GM23248 (cell line): Measurements from ENCODE around the gene C14orf93. TPM values are rescaled to one million over a fixed set of nuclear protein-coding genes. Genes with fewer than 3 reads are reported as not detected.

Experiments
- DNase-seq: peaks from one replicate; pipeline ENCODE4 v3.0.0-alpha.2; 2015
- H2AFZ ChIP-seq: fragments of 200-600 bp; sonication (generic); 2 replicates; pipeline ENCODE4 v1.6.1; 2016; ENCODE audit warnings: antibody characterized with exemption
- H3F3A ChIP-seq: fragments of 200-600 bp; sonication (generic); 2 replicates; pipeline ENCODE4 v1.6.1; 2016; ENCODE audit warnings: mild to moderate bottlenecking, antibody characterized with exemption, mixed run types; ENCODE audit not compliant: insufficient read depth
- H3K27ac ChIP-seq: fragments of 200-600 bp; sonication (generic); 2 replicates; pipeline ENCODE4 v1.5.1; 2016; ENCODE audit warnings: mild to moderate bottlenecking
- H3K27me3 ChIP-seq: fragments of 200-600 bp; sonication (generic); replicated peaks from 2 replicates; pipeline ENCODE4 v1.6.1; 2016; ENCODE audit warnings: mild to moderate bottlenecking; ENCODE audit not compliant: insufficient read depth
- H3K36me3 ChIP-seq: fragments of 200-600 bp; sonication (generic); 2 replicates; pipeline ENCODE4 v1.6.1; 2016; ENCODE audit warnings: low read depth, mild to moderate bottlenecking
- H3K4me1 ChIP-seq: fragments of 200-600 bp; sonication (generic); 2 replicates; pipeline ENCODE4 v1.6.1; 2016; ENCODE audit warnings: mild to moderate bottlenecking; ENCODE audit not compliant: insufficient read depth
- H3K4me2 ChIP-seq: fragments of 200-600 bp; sonication (generic); one replicate; pipeline ENCODE4 v1.6.1; 2016; ENCODE audit warnings: mild to moderate bottlenecking; ENCODE audit not compliant: unreplicated experiment
- H3K4me3 ChIP-seq: fragments of 200-600 bp; sonication (generic); 2 replicates; pipeline ENCODE4 v1.5.1; 2016; ENCODE audit warnings: mild to moderate bottlenecking
- H3K79me2 ChIP-seq: fragments of 200-600 bp; sonication (generic); 2 replicates; pipeline ENCODE4 v1.6.1; 2016; ENCODE audit warnings: mild to moderate bottlenecking; ENCODE audit not compliant: insufficient read depth
- H3K9ac ChIP-seq: fragments of 200-600 bp; sonication (generic); 2 replicates; pipeline ENCODE4 v1.6.1; 2016; ENCODE audit warnings: mild to moderate bottlenecking
- H3K9me2 ChIP-seq: fragments of 200-600 bp; sonication (generic); 2 replicates; pipeline ENCODE4 v1.6.1; 2016; ENCODE audit warnings: mixed run types, mild to moderate bottlenecking, moderate library complexity; ENCODE audit not compliant: insufficient read depth
- H3K9me3 ChIP-seq: fragments of 200-600 bp; sonication (generic); one replicate; pipeline ENCODE4 v1.6.1; 2017; ENCODE audit warnings: low read depth
- H4K20me1 ChIP-seq: fragments of 200-600 bp; sonication (generic); 2 replicates; pipeline ENCODE4 v1.6.0; 2016; ENCODE audit not compliant: insufficient read depth
- EZH2 ChIP-seq: fragments of 200-600 bp; sonication (generic); IDR thresholded peaks from 2 replicates; pipeline ENCODE4 v1.6.1; 2018; ENCODE audit warnings: antibody characterized with exemption, mild to moderate bottlenecking; ENCODE audit not compliant: insufficient read depth, poor library complexity, severe bottlenecking
- EZH2phosphoT487 ChIP-seq: fragments of 200-600 bp; sonication (generic); IDR thresholded peaks from 2 replicates; pipeline ENCODE4 v1.6.1; 2018; ENCODE audit warnings: antibody characterized with exemption, moderate library complexity, mild to moderate bottlenecking, low read depth; ENCODE audit not compliant: insufficient read depth
- WGBS, 2 experiments: methylation state at CpG; one replicate each; pipeline ENCODE4 v1.1.6; 2015 to 2017; ENCODE audit warnings: low lambda C conversion rate in 2 of 2, low coverage in 1 of 2; ENCODE audit errors: missing lambda C conversion rate in 2 of 2; 5-methylcytosine and 5-hydroxymethylcytosine counted together
- in situ Hi-C: fragments of 300-500 bp; cut with MboI; formaldehyde crosslinking; loops from 2 replicates; pipeline ENCODE4 v1.15.0; 2020
- polyA plus RNA-seq: library from polyadenylated mRNA; unstranded; fragments of >200 nt; fragmentation: Nextera tagmentation; extraction: Ambion mirVana; gene quantifications from 2 replicates; pipeline ENCODE4 v1.2.1, GENCODE V29; 2016
- total RNA-seq: library from RNA; depleted of rRNA; stranded (reverse); fragments of >200 nt; shearing (Covaris generic); gene quantifications from 2 replicates; pipeline ENCODE4 v1.2.3, GENCODE V29; 2014

C14orf93 gene
- total and polyA plus RNA-seq, 2 experiments from 2014 or later = 3.4 to 7.1 TPM

GRCh38 chr14:22994762-22995275 lies 15.1 kb downstream of the C14orf93 start:
- Histone ChIP-seq H3F3A (no peaks in the 10 kb centered on the region), H3K4me3 (no peak overlapping the region), H3K27ac (peak overlapping the region; percentile 9; the same call in 1 of the 2 replicates), H4K20me1 (no peaks in the 10 kb centered on the region), H3K4me1 (peaks cover 9% of the 10 kb centered on the region), H3K27me3 (no peaks in the 10 kb centered on the region), H3K9me3 (no peaks in the 10 kb centered on the region), H3K9ac (peak overlapping the region; percentile 34; the same call in 1 of the 2 replicates), H3K36me3 (no peaks in the 10 kb centered on the region), H2AFZ (peak overlapping the region; percentile 53), H3K4me2 (peak overlapping the region; percentile 26), H3K9me2 (no peaks in the 10 kb centered on the region), H3K79me2 (no peaks in the 10 kb centered on the region)
- DNase-seq = peak; percentile 64
- 2 to 3% methylated on average over 4 of the region's 4 CpGs for WGBS, 2 experiments
- no peak for TF ChIP-seq EZH2
- no peak for TF ChIP-seq EZH2phosphoT487
- in situ Hi-C loops = loop anchor here (5.0 kb wide), 1 partner anchor 57 kb away; no protein-coding TSS in a partner anchor

- in situ Hi-C loops = loop anchor here (5.0 kb wide), 1 partner anchor 59 kb away; no protein-coding TSS in a partner anchor
- TF ChIP-seq EZH2phosphoT487 (no peak), EZH2 (no peak)
- Histone ChIP-seq H3K9me2 (no peaks in the 10 kb centered on the region), H3K9ac (no peak overlapping the region), H3K27ac (no peak overlapping the region), H3K4me3 (no peak overlapping the region), H2AFZ (no peak overlapping the region), H3K79me2 (no peaks in the 10 kb centered on the region), H3K9me3 (no peaks in the 10 kb centered on the region), H3K36me3 (no peaks in the 10 kb centered on the region), H4K20me1 (no peaks in the 10 kb centered on the region), H3F3A (no peaks in the 10 kb centered on the region), H3K4me1 (peaks cover 9% of the 10 kb centered on the region), H3K4me2 (no peak overlapping the region), H3K27me3 (no peaks in the 10 kb centered on the region)
- no peak for DNase-seq
Observed at GRCh38 chr14:22993517-22993916, 16.4 kb downstream of the C14orf93 start.

- TF ChIP-seq EZH2 (no peak), EZH2phosphoT487 (no peak)
- Histone ChIP-seq H3K9me3 (no peaks in the 10 kb centered on the region), H3K4me1 (peaks cover 9% of the 10 kb centered on the region), H3K79me2 (no peaks in the 10 kb centered on the region), H3K27ac (no peak overlapping the region), H3K4me2 (no peak overlapping the region), H4K20me1 (no peaks in the 10 kb centered on the region), H3K4me3 (no peak overlapping the region), H3K36me3 (no peaks in the 10 kb centered on the region), H3K9me2 (no peaks in the 10 kb centered on the region), H3K9ac (no peak overlapping the region), H3F3A (no peaks in the 10 kb centered on the region), H3K27me3 (no peaks in the 10 kb centered on the region), H2AFZ (no peak overlapping the region)
- in situ Hi-C loops = loop anchor here (5.0 kb wide), 1 partner anchor 60 kb away; no protein-coding TSS in a partner anchor
- no peak for DNase-seq
- WGBS, 2 experiments = 92 to 96% methylated on average over 8 of the region's 8 CpGs
Observed at GRCh38 chr14:22991852-22992251, 18.1 kb downstream of the C14orf93 start.

GRCh38 chr14:22987291-22987690 lies 22.7 kb downstream of the C14orf93 start:
- Histone ChIP-seq H3K79me2 (peaks cover 12% of the 10 kb centered on the region), H3K4me1 (no peaks in the 10 kb centered on the region), H3K4me2 (no peak overlapping the region), H3K27ac (no peak overlapping the region), H3K27me3 (no peaks in the 10 kb centered on the region), H3K4me3 (no peak overlapping the region), H3K9ac (no peak overlapping the region), H3K36me3 (no peaks in the 10 kb centered on the region), H4K20me1 (no peaks in the 10 kb centered on the region), H2AFZ (no peak overlapping the region), H3F3A (peaks cover 8% of the 10 kb centered on the region; the same call in 1 of the 2 replicates), H3K9me2 (no peaks in the 10 kb centered on the region), H3K9me3 (no peaks in the 10 kb centered on the region)
- no peak for TF ChIP-seq EZH2phosphoT487
- WGBS, 2 experiments = 87% methylated on average over 8 of the region's 8 CpGs
- no peak for DNase-seq
- in situ Hi-C loops = no loop called here
